GM19438 (cell line): ENCODE data around the gene RAB3C.
A peak's percentile ranks its signal among the peaks of the same experiment; 100 is the strongest.

Experiments
- ATAC-seq: cut with Tn5 transposase; IDR thresholded peaks from one replicate; pipeline ENCODE4 v1.9.1; 2021; ENCODE audit warnings: low read depth; ENCODE audit not compliant: unreplicated experiment

Gene RAB3C

DNA sequence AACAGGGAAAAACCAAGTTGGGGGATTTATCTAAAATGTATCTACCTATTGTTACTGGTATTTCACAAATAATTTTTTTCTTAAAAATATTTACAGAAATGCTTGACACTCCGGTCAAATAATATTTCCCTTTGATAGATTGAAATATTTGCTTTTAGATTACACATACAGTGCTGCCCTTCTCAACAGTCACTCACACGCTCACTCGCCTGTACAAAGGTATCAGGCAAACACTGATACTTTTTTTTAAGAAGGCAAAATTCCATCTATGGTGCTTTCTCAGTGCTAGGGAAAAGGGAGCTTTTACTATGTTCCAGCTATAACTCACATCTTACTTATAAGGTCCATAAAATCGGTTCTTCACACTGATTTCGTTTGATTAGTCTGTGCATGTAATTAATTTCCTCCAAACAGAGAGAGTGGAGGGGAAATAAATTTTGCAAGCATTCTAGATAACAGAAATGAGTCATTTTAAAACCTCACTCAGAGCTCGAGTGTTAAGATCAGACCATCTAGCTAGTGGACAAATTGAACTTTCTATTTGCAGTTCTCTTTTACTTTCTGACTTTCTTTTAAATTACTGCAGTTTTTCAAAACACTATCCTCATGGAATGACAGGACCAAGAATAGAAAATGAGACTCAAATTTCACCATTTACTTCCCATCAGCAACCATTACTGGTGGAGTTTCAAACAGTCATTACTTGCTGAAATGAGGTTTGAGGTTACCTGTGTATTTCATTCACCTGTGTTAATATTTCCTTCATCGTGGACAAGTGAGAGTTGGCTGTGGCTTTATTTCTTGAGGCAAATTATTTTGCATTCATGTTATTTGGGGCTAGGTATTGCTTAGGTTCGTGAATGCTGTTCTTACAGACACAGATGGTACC is 273.2 kb downstream of the RAB3C start:
- ATAC-seq = no peak

DNA sequence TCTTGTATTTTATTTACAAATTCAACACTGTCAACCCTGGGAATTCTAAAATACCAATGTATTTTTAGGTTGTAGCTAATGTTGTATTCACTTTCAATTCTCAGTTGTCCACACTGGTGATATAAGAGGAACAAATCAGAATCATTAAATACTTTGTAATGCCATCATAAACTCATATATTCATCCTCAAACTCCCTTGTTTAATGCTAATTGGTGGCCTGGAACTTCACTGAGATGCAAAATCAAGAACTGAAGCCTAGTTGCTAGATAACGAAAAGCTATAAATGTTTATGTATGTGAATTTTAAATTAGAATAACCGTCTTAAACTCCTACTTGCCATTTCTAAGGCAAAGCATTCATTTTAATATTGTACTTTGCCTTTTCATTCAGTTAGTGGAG is 274.7 kb downstream of the RAB3C start:
- no peak for ATAC-seq

- no peak for ATAC-seq
Measured at GRCh38 chr5:58860680-58861079, 277.8 kb downstream of the RAB3C start.

DNA sequence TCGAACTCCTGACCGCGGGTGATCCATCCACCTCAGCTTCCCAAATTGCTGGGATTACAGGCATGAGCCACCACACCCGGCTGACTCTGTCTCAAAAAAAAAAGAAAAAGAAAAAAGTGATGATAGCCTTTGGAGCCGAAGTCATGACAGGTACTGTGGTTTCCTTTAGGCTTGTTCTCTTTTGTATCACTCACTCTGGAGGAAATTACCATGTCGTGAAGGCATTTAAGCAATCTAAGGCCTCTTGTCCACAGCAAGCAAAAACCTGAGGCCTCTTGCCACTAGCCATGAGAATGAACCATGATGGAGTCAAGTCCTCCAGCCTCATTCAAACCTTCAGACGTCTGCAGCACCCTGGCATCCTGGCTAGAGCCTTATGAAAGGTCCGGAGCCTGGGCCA is 286.1 kb downstream of the RAB3C start:
- no peak for ATAC-seq

DNA sequence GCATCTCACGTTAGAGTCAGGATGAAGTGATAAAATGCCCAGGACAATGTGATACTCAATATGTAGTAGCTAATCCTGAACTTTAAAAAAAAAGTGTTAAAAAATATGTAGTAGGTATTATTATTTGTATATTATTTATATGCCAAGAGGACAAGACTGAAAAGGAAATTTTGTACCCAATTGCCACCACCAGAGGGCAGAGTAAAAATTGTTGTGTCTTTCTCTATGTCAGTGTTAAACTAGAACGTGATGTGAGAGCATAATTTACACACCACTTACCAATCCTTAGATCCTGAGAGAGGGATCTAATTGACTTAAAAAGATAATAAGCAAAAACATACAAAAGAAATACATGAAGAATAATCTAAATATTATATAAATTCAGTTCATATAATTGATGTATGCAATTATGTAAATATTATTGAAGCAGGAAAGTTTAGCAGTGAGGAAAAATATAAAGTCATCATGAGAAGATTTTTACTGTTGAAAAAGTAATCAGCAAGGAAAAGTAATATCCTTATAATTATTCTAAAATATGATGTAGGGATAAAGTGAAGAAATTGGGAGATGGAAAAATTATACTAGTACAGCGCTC is 288.9 kb downstream of the RAB3C start:
- ATAC-seq = no peak

- no peak for ATAC-seq
Measured at GRCh38 chr5:58872670-58873273, 289.9 kb downstream of the RAB3C start.

DNA sequence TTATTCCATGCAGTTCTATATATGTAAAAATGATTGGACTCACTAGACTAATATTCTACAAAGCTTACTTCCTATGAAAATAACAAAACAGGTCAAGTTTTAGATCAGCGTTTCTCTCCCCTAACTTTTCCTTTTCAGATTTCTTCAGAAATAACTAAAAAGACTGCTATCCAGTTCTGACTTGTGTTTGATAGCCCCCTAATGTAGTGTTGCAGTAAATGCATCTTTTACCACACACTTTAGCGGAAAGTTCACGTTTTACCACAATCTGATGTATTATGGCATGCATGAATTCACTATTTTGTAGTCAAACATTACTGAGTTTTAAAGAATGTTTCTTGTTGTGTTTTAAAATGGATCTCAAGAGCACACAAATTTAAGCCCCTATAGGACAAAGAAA is 292.7 kb downstream of the RAB3C start:
- no peak for ATAC-seq

- ATAC-seq = peak; percentile 61
Measured at GRCh38 chr5:58885260-58885659, 302.4 kb downstream of the RAB3C start.

DNA sequence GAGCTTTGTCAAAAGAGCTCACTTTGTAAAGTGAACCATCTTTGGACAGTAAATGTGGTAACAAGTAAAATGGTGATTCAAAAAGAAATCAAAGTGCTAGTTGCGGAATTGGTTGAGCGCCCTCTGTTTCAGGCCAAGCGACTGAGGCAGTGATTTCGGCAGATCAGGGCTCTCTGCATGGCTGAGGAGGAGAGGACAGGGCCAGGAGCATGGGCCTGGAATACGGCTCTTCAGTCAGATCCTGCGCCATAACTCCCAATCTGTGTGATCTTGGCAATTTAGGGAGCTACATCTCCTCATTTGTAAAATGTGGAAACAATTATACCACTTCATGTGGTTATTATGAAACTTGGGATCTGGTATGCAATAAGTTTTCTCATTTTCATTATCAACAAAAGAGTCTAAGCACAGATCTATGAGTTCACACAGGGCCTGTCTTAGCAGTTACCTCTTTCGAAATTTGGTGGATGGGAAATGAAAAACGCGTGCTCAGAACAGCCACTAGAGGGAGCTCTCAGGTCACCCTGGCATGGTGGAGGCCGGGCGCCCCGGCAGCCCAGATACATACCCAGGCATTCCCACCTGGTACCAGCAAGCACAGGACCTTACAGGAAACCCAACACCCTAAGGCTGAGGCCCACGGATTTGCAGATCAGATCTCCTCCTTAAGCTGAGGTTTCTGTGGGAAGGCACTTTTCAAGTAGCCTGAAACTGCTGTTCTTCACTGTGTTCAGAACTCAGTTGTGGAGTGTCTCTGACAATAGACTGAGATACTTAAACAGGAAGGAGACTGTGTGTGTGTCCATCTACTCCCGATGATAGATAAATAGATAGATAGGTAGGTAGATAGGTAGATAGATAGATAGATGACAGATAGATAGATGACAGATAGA is 303.7 kb downstream of the RAB3C start:
- peak; percentile 67 for ATAC-seq

DNA sequence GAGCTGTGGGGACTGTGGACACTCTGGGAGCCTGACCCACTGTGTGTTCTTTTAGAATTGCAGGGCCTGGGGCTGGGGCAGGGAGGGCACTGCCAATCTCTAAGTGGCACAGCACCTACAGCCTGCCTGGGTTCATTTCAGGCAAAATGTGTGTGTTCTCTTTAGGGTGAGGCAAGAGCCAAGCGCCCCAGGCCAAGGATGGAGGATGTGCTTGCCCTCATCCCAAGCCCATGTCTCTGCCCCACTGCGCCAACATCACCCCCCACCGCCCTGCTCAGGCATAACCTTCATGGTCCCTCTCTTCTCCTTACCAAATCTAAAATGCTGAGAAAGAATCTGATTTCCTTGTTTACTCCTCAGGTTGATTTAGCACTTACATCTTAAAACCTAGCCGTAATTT is 304.4 kb downstream of the RAB3C start:
- no peak for ATAC-seq

- ATAC-seq = no peak
Measured at GRCh38 chr5:58887721-58888409, 305.0 kb downstream of the RAB3C start.

DNA sequence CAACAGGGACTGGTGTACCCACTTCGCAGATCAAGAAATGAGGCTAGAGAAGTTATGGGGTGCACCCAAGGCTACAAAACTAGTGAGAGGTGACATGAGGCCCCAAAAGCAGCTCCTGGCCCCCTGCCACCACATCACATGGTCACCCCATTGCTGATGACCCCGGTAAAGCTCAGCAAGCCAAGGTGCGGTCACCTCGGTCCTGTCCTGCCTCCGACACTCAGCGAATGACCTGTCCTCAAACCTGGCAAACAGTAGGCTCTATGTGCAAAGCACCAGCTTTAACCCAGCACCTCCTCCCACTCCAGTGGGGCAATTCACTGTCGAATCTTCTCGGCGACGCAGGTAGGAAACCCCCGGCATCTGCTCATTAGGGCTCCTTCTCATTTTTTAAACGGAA is 307.4 kb downstream of the RAB3C start:
- ATAC-seq = no peak

DNA sequence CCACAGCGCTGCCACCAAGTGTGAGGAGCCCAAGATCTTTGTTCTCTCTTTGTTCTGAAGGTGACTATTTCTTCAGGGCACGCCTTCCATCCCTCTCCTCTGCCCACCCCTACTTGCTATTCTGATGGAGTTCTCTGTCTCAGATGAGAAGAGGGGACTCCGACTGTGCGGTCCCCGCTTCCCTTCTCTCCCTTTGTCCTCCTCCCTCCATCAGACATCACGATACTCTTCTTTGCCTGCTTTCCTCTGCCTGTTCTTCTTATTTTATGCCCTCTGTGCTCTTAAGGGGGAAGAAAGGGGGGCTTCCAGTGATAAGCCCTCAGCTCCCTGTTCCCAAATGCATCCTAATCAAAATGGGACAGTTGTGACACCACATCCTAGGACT is 307.8 kb downstream of the RAB3C start:
- no peak for ATAC-seq

DNA sequence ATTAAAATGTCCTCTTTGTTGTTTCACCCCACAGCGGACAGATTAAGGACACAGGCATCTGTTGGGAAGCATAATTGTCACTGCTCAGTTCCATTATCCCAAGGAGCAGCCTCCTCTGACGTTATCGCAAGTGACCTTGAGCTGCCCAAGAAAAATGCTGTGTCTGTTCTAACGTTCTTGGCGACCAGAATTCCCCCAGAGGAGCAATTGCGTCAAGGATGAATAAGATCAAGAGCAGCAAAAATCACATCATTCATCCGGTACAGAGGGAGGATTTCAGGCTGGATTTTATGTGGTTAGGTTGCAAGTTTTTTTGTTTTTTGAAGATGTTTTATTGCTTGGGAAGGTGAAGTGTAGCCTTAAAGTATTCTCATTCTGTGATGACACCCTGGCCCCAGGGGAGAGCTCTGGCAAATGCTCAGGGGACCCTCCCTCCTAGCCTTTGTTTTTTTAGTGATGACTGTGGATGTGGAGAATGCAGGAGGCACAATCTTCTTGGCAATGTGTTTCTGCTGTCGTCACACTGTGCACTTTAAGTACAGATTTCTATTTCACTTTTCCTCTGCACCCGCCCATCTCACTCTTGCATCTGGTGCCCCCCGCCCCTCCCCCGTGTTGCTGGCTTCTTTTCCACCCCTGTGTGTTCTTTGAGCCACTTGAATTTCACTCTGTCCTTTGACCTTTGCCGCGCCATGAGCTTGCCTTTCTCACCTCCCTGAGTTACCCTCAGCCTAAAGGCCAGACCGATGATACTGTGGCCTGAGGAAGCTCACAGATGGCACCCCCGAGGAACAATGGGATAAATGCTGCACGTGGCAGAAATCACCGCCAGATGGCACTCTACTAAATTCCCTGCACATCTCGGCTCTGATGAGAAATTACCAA is 308.5 kb downstream of the RAB3C start:
- ATAC-seq = no peak

DNA sequence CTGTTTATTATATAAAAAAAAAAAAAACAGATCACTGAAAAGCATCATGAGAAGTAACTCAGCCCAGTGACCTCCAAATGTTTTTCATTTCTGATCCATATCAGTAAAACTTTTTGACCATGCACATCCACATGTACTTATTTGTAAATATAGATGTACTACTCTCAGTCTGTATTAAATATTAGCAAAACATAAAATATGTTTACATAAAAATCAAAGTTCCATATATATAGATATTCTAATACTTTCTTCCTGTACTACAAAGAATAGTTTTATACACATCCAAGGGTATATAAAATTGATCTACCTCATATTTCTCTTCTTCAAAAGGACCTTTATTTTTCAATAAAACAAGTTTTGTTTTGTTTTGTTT is 309.1 kb downstream of the RAB3C start:
- no peak for ATAC-seq

DNA sequence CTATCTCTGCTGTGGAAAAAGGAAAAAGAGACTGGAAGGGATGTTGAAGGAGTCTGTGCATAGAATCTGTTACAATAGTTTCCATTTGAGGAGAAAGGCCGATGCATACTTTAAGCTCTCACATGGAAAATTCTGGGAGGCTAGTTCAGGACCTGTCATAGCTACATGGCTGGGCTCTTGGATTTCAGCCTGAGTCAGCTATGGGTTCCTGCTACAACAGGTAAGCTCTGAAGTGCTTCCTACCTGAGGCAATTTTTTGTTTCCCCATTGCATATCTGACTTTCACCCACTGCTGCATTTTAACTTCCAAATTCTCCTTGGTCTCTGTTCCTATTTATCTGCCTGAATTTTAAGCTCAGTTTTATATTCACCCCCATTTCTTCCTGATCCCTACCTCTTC is 310.7 kb downstream of the RAB3C start:
- ATAC-seq = no peak

GRCh38 chr5:58898006-58898405 is 315.1 kb downstream of the RAB3C start:
- ATAC-seq = no peak

GRCh38 chr5:58898538-58898937 is 315.7 kb downstream of the RAB3C start:
- ATAC-seq = no peak

DNA sequence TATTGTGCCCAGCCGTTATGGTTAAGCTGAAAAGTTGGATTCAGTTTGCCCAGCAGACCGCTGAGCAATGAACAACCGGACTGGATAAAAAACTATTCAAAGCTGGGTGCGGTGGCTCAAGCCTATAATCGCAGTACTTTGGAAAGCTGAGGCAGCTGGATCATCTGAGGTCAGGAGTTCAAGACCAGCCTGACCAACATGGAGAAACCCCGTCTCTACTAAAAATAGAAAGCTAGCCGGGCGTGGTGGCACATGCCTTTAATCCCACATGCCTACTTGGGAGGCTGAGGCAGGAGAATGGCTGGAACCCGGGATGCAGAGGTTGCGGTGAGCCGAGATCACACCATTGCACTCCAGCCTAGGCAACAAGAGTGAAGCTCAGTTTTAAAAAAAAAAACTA is 318.4 kb downstream of the RAB3C start:
- ATAC-seq = no peak
